Ovary (tissue), 9 donors: ENCODE results near the gene CST4. TPM values are rescaled to one million over a fixed set of nuclear protein-coding genes. Genes with fewer than 3 reads are reported as not detected.

Experiments
- polyA plus RNA-seq, 2 donors: library from polyadenylated mRNA; stranded (reverse); fragments of 200-250 nt in 1 of 2; fragments of 350-450 nt in 1 of 2; fragmentation: Illumina TruSeq in 1 of 2; extraction: RNeasy Lipid Tissue Mini Kit (QIAGEN cat#74804) in 1 of 2; gene quantifications; one replicate each; pipeline ENCODE4 v1.2.3, GENCODE V29; 2013 to 2014
- small RNA-seq: library from RNA; depleted of rRNA; stranded (forward); fragments of <200 nt; gene quantifications from one replicate; pipeline ENCODE3, GENCODE V24; 2016
- total RNA-seq, 7 donors: library from RNA; depleted of rRNA in 2 of 7; stranded (reverse); fragments of >200 nt in 2 of 7; fragmentation: NEBNext Ultra II Directional in 3 of 7; extraction: Animal tissue kit (Norgen Biotek cat#: 25700) in 3 of 7; gene quantifications; one replicate each; pipeline versions ENCODE4 v1.1.0 to v1.2.4, GENCODE V29; 2016 to 2023
- donor health status: DM: no; HTN: no; CAD: no; lungs with moderate emphysema.
- donor health status: DM: no; HTN: no; CAD: no.
- donor health status: Bipolar disorder and iron deficiency.
- donor health status: DM: yes; HTN: yes; CAD: no.
- donor health status: DM: no; HTN: no; CAD: no.
- donor health status: DM: yes; HTN: yes; CAD: no.

CST4 gene
- total and polyA plus RNA-seq, 9 donors: not detected

Small RNAs within 50 kb of the gene (small RNA-seq; reads per million reads assigned to genes)
- not detected for gene CST2P1

Other genes starting within 250 kb of the CST4 start
- not detected for gene CSTL1, start 249.4 kb downstream of the CST4 start, total RNA-seq
- gene CSTL1, start 249.4 kb downstream of the CST4 start, polyA plus RNA-seq: not detected
- not detected for gene CST11, start 236.2 kb downstream of the CST4 start, total RNA-seq
- not detected for gene CST11, start 236.2 kb downstream of the CST4 start, polyA plus RNA-seq
- not detected for gene CST8, start 197.9 kb downstream of the CST4 start, total RNA-seq
- gene CST8, start 197.9 kb downstream of the CST4 start, polyA plus RNA-seq: not detected
- not detected for gene CST9L, start 120.6 kb downstream of the CST4 start, total RNA-seq
- gene CST9L, start 120.6 kb downstream of the CST4 start, polyA plus RNA-seq: not detected
- gene CST9, start 83.1 kb downstream of the CST4 start, total RNA-seq: not detected
- gene CST9, start 83.1 kb downstream of the CST4 start, polyA plus RNA-seq: not detected
- gene CST3, start 51.1 kb downstream of the CST4 start, total RNA-seq: 100 to 1,000 TPM; 317 to 889 (median 588) TPM
- gene CST3, start 51.1 kb downstream of the CST4 start, polyA plus RNA-seq: 100 to 1,000 TPM; 352 to 404 TPM
- 1 to 10 TPM in 1 of 7 donors, not detected in 6; 2.3 TPM for gene CST1, start 61.9 kb upstream of the CST4 start, total RNA-seq
- under 1 TPM in 1 of 2 donors, not detected in 1; 0.11 TPM for gene CST1, start 61.9 kb upstream of the CST4 start, polyA plus RNA-seq
- gene CST2, start 137.7 kb upstream of the CST4 start, total RNA-seq: not detected
- under 1 TPM in 1 of 2 donors, not detected in 1; 0.28 TPM for gene CST2, start 137.7 kb upstream of the CST4 start, polyA plus RNA-seq
- gene CST5, start 190.7 kb upstream of the CST4 start, total RNA-seq: not detected
- not detected for gene CST5, start 190.7 kb upstream of the CST4 start, polyA plus RNA-seq